ENCODE data around the gene RGMA.
"Not testable (repeated sequence)": the region's sequence is repeated elsewhere in the genome, so short reads cannot be mapped to it uniquely, and the experiment has no call there.

RGMA gene

GRCh38 chr15:93065641-93066045, 23.4 kb downstream of the RGMA start:
- no peak for DNase-seq

GRCh38 chr15:93063796-93064690, 25.0 kb downstream of the RGMA start:
- DNase-seq = no peak

- DNase-seq = no peak
Measured at GRCh38 chr15:93063262-93063671, 25.7 kb downstream of the RGMA start.

DNA sequence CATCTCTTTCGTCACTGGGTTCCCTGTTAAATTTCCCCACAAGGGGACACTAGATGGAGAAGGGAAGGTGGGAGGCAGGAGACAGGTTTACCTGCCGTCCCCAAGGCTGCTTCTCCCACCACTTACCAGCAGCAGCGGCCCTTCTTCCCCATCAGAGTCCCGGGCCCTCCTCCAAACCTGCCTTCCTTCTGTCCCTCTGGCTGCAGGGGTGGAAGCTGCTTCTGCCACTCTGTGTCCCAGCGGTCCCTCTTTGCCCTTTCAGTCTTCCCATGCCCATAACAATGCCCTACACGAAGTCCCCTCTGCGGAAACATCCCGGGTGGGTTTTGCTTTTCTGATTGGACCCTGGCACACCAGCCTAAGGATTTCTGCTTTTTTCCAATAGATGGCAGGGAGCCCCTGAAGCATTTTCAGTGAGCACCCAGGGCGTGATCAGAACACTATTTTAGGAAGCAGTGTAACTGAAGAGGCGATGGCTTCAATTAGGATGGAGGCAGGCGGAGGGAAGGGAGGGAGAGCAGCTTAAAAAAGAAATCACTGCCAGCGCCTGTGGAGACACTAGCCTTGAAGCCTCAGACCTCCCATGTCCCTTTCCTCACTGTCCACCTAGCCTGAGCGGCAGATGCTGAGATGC, 26.3 kb downstream of the RGMA start:
- not testable (repeated sequence) for DNase-seq

DNA sequence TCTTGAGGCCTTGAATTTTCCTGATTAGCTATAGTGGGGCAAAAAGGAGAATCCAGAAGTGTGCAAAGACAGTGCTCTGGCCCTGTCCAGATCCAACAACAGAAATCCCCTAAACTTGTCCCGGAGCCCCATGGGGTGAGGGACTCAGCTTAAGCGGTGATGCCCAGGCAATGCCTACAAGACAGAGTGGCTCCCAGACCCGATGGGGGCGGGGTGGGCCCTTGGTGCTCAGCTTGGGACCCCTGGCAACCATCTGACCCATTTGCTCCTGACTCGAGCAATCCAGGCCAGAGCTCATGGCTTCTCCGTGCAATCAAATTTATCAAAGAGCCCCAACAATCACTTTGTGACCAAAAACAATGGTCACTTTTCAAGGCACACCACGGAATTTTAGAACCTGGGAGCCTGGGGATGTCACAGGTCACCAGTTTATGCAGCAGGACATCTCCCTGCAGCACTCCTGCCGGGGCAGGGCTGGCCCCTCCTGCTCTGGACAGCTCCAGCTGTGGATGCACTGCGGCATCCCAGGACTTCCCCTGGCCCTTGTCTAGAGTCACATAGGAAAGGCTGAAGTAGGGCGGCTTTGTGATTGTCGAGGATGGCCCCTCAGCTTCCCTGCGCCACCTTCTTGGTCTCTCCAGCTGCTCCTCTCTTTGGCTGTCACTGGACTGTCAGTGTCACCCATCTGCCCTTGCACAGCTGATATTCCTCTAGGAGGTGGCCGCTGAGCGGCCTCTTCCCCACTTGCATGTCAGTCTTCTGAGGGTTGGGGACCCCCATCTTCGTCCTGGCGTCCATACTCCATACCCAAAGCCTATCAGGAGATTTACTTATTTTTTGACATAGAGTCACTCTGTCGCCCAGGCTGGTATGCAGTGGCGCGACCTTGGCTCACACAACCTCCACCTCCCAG, 28.4 kb downstream of the RGMA start:
- DNase-seq = no peak

DNA sequence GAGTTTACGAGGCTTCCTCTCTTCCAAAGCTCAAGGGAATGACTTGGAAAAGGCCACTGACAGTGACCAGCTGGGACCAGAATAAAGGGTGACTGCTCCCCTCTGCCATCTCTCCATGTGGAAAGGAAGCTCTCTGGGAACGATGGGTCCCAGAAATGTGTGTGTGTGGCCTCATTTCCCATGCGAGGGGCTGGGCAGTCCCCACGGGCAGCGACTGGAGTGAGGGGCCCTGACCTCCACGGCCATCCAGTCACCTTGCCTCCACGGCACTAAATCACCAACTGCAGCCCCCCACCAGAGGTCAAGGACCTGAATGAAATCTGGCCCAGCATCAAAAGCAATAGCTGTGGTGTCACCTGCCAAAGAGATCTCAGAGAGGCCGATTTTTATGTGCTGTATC, 29.6 kb downstream of the RGMA start:
- DNase-seq = no peak

- DNase-seq = no peak
Measured at GRCh38 chr15:93058904-93059427, 30.0 kb downstream of the RGMA start.

GRCh38 chr15:93058128-93058527, 30.9 kb downstream of the RGMA start:
- DNase-seq = no peak

- no peak for DNase-seq
Measured at GRCh38 chr15:93057618-93058017, 31.4 kb downstream of the RGMA start.

DNA sequence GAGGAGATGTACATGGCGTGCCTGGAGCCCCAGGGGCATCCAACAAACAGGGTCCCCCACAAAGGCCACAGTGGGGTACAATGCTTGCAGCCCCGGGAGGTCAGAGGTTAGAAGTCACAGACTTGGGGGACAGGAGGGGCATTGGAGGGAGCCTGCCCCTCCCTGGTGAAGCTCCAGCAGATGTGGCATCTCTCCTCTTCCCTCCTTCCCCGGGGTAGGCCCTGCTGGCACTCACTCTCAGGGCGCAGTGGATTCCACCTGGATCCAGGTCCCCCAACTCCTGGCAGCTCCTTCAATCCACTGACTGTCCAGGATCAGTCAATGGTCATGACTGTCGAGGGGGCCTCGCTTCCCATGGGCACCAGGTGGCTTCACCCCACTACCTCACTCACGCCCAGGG, 32.2 kb downstream of the RGMA start:
- no peak for DNase-seq

- no peak for DNase-seq
Measured at GRCh38 chr15:93055211-93055610, 33.8 kb downstream of the RGMA start.

GRCh38 chr15:93052090-93052879, 36.7 kb downstream of the RGMA start:
- no peak for DNase-seq

DNA sequence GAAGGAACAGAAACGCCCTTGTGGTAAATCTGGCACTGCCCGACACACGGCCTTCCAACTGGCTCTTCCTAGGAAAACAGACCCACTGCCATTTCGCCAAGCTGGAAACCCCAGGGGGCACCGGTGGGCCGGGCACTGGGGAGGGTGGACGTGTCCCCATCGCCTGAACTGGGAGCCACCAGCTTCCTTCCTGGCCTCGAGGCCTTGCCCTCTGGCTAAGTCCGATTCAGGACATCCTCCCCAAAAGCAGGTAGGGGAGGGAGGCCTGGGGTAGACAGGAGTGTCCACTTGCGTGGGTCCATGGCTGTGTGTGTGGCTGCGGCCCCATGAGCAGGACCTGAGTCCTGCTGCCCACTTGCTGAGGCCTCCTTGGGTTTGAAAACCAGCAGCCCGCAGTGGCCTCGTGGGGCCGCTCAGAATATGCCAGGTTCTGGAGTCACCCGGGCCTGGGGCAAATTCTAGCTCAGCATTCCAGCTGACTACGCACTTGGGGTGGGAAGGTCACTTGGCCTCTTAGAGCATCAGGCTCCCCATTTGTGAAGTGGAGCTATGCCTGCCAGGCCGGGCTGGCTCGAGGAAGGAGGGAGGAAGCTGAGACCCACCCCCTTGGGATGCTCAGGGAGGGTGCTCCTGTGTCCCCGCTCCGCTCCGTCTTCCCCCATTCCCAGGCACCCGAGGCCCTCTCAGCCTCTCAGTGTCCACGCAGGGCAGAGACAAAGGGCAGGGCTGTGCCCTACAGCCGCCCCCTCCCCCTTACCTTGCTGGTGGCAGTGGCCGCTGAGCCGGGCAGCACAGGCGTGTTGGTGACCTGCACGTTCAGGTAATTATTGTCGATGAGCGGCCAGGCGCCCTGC, 37.5 kb downstream of the RGMA start:
- no peak for DNase-seq

DNA sequence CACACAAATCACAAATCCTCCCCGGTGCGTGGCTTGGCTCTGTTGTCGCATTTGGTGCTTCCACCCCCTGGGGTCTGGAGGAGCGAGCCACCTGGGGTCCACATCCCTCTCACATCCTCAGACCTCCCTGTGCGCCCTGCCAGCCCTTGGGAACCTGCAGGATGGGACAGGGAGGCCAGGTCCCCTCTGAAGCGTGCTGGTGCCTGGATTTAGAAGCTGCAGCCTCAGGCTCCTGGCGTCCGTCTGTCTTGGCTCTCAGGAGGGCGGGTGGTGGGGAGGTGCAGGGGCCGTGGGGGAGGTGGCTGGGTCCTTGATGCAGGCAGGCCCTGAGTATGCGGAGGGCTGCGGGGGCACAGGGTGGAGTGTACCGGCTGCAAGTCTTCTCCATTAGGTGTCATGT, 38.4 kb downstream of the RGMA start:
- DNase-seq = no peak

- DNase-seq = no peak
Measured at GRCh38 chr15:93049914-93050578, 39.0 kb downstream of the RGMA start.

GRCh38 chr15:93049233-93049632, 39.8 kb downstream of the RGMA start:
- no peak for DNase-seq

GRCh38 chr15:93048759-93049161, 40.3 kb downstream of the RGMA start:
- DNase-seq = no peak

DNA sequence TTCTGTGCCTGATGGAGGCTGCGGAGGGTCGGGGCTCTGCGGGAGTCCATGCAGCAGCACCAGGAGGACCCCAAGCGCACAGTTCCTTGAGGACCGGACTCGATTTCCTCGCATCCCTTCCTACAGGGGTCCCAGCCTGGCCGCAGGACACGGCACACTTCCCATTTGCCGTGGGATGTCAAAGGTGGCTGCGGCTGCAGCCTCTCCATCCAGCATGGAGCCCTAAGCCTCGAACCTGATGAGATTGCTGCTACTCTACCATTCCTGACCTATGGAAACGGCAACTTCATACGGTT, 40.6 kb downstream of the RGMA start:
- DNase-seq = no peak

- no peak for DNase-seq
Measured at GRCh38 chr15:93047621-93048425, 41.2 kb downstream of the RGMA start.

- DNase-seq = no peak
Measured at GRCh38 chr15:93046721-93047120, 42.3 kb downstream of the RGMA start.

Data from NCI-H524 treated with DMSO at 0.1 percent for 48 hours (cell line).